T-cell (primary cell): ENCODE results near the gene HSPA1B. TPM values are rescaled to one million over a fixed set of nuclear protein-coding genes. Genes with fewer than 3 reads are reported as not detected.
A peak's percentile ranks its signal among the peaks of the same experiment; 100 is the strongest.
"Not testable (repeated sequence)": the region's sequence is repeated elsewhere in the genome, so short reads cannot be mapped to it uniquely, and the experiment has no call there.

Source experiments
- ATAC-seq, 4 experiments: fragments of 200-7000 bp in 3 of 4; fragments of 150-1000 bp in 1 of 4; cut with Tn5 transposase; replicated peaks in 1 of 4; 1 replicate in 3 of 4; 2 replicates in 1 of 4; pipeline ENCODE4 v1.10.0; 2021; ENCODE audit warnings: moderate library complexity in 3 of 4, mild to moderate bottlenecking in 2 of 4, moderate number of reproducible peaks in 1 of 4
- CTCF ChIA-PET, 2 donors: fragments of 300-600 bp; sonication (Branson Sonifier 250); formaldehyde crosslinking; loops; one replicate each; lab custom pipeline; 2022; ENCODE audit warnings: antibody characterized with exemption in 2 of 2; lab: Charles Lee
- POLR2A ChIA-PET, 2 donors: fragments of 300-600 bp; sonication (Branson Sonifier 250); formaldehyde crosslinking; loops; one replicate each; lab custom pipeline; 2022; ENCODE audit warnings: antibody characterized with exemption in 2 of 2; lab: Charles Lee
- DNase-seq, 35 experiments: peaks; one replicate each; pipeline versions ENCODE4 v3.0.0 to v3.0.0-alpha.2; 2013 to 2023
- H3K27ac ChIP-seq: one replicate; pipeline ENCODE4 v1.5.1; 2013; ENCODE audit warnings: low read length
- H3K27me3 ChIP-seq, 2 experiments: replicated peaks in 1 of 2; 1 replicate in 1 of 2; 2 replicates in 1 of 2; pipeline versions ENCODE4 v1.6.1 to v1.7.0; 2013; ENCODE audit warnings: low read length in 1 of 2, mixed read lengths in 1 of 2; ENCODE audit not compliant: control insufficient read depth in 2 of 2, insufficient read depth in 2 of 2; ENCODE audit errors: extremely low read depth in 1 of 2
- H3K36me3 ChIP-seq, 2 donors: 1 replicate in 1 of 2; 2 replicates in 1 of 2; pipeline versions ENCODE4 v1.6.1 to v1.7.0; 2013; ENCODE audit warnings: low read length in 1 of 2; ENCODE audit not compliant: control insufficient read depth in 2 of 2, insufficient read depth in 1 of 2; ENCODE audit errors: extremely low read depth in 1 of 2
- H3K4me1 ChIP-seq, 2 experiments: 1 replicate in 1 of 2; 2 replicates in 1 of 2; pipeline versions ENCODE4 v1.6.1 to v1.7.0; 2013; ENCODE audit warnings: low read length in 2 of 2, mixed read lengths in 1 of 2; ENCODE audit not compliant: insufficient read depth in 2 of 2, control insufficient read depth in 1 of 2; ENCODE audit errors: extremely low read depth in 1 of 2
- H3K4me3 ChIP-seq, 2 donors: 1 replicate in 1 of 2; 2 replicates in 1 of 2; pipeline versions ENCODE4 v1.5.1 to v1.7.0; 2013; ENCODE audit warnings: mild to moderate bottlenecking in 2 of 2, low read length in 1 of 2, moderate library complexity in 1 of 2; ENCODE audit not compliant: control insufficient read depth in 1 of 2; ENCODE audit errors: extremely low read depth in 1 of 2
- H3K9me3 ChIP-seq: 2 replicates; pipeline ENCODE4 v1.7.0; 2013
- H3K27ac Mint-ChIP-seq, 2 donors: one replicate each; pipeline ENCODE4 v1.8.0; 2020 to 2021; ENCODE audit warnings: mild to moderate bottlenecking in 2 of 2, mixed read lengths in 2 of 2
- H3K27me3 Mint-ChIP-seq, 2 donors: one replicate each; pipeline ENCODE4 v1.8.0; 2021 to 2022; ENCODE audit warnings: mixed read lengths in 2 of 2
- H3K36me3 Mint-ChIP-seq: one replicate; pipeline ENCODE4 v1.8.0; 2021; ENCODE audit warnings: mixed read lengths
- H3K4me1 Mint-ChIP-seq, 3 donors: one replicate each; pipeline ENCODE4 v1.8.0; 2020 to 2022; ENCODE audit warnings: mixed read lengths in 3 of 3, mild to moderate bottlenecking in 1 of 3
- H3K4me3 Mint-ChIP-seq, 3 donors: one replicate each; pipeline ENCODE4 v1.8.0; 2020 to 2022; ENCODE audit warnings: mild to moderate bottlenecking in 3 of 3, mixed read lengths in 3 of 3, moderate library complexity in 3 of 3
- H3K9me3 Mint-ChIP-seq, 3 donors: one replicate each; pipeline ENCODE4 v1.8.0; 2020 to 2022; ENCODE audit warnings: mixed read lengths in 3 of 3
- WGBS: methylation state at CpG from one replicate; pipeline ENCODE4 v1.1.5; 2013; ENCODE audit warnings: missing lambda C conversion rate; ENCODE audit not compliant: insufficient coverage; 5-methylcytosine and 5-hydroxymethylcytosine counted together
- total RNA-seq, 35 experiments: library from RNA in 6 of 35; stranded (reverse) in 6 of 35; fragments of 120-200 nt in 1 of 35; gene quantifications; one replicate each; pipeline versions ENCODE4 v1.2.1 to v1.2.4 and lab custom pipeline; 2013 to 2026

Gene HSPA1B
- total RNA-seq, 5 donors from 2014 or later (not counting 1 experiment from before 2014, with no cell fraction given): 6.3 to 105 (median 67.9) TPM

DNA sequence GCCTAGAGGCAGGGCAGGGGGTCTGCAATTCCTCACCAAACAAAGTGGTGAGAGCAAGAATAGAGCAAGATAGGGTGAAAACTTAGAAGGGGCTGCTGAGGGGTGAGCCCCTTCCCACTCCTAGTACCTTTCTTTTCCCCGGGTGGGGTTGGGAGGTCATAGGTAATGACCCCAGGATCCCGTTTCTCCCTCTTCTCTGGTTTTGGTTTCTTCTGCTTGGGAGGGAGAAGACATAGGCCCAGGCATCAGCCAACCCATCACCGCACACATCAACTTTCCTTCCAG, 35.5 kb upstream of the HSPA1B start:
- Mint-ChIP-seq H3K27ac (peak overlapping the region in 1 of 2 donors; percentile 24), H3K36me3 (peaks cover 15% of the 10 kb centered on the region), H3K9me3 (no peaks in the 10 kb centered on the region), H3K4me1 (peaks cover 31 to 42% (median 33%) of the 10 kb centered on the region in 3 donors), H3K27me3 (no peaks in the 10 kb centered on the region), H3K4me3 (no peak overlapping the region)
- DNase-seq: no peak
- peaks cover 10 to 34% of the 10 kb centered on the region in 2 experiments for H3K4me1 ChIP-seq
- ChIA-PET CTCF (interaction anchor here (0.5 to 0.7 kb wide), 2 partner anchors 22 to 135 kb away, joined by 3 to 6 read pairs; no protein-coding TSS in a partner anchor), POLR2A (no interaction called here)
- H3K9me3 ChIP-seq: no peaks in the 10 kb centered on the region
- H3K27ac ChIP-seq: no peak overlapping the region
- H3K27me3 ChIP-seq: no peaks in the 10 kb centered on the region
- ATAC-seq: no peak
- peaks cover 9 to 15% of the 10 kb centered on the region in 2 donors for H3K36me3 ChIP-seq
- WGBS: no CpG with 5 or more reads among the region's 3 CpGs
- H3K4me3 ChIP-seq: no peak overlapping the region

- H3K27ac ChIP-seq: peak overlapping the region; percentile 18
- H3K4me1 ChIP-seq: peaks cover 17 to 41% of the 10 kb centered on the region in 2 experiments
- Mint-ChIP-seq H3K4me1 (peaks cover 38 to 49% (median 41%) of the 10 kb centered on the region in 3 donors), H3K9me3 (no peaks in the 10 kb centered on the region), H3K27ac (peak overlapping the region; percentile 19 to 24), H3K36me3 (peaks cover 15% of the 10 kb centered on the region), H3K27me3 (no peaks in the 10 kb centered on the region), H3K4me3 (peak overlapping the region in 1 of 3 donors; percentile 95)
- no peak overlapping the region for H3K4me3 ChIP-seq
- H3K36me3 ChIP-seq: peaks cover 9 to 15% of the 10 kb centered on the region in 2 donors
- ATAC-seq: no peak
- H3K9me3 ChIP-seq: no peaks in the 10 kb centered on the region
- ChIA-PET POLR2A (no interaction called here), CTCF (no interaction called here)
- H3K27me3 ChIP-seq: no peaks in the 10 kb centered on the region
- DNase-seq: no peak
- WGBS: 77% methylated on average over 4 of the region's 12 CpGs
These were observed 34.8 kb upstream of the HSPA1B start for GRCh38 chr6:31792761-31793171.

DNA sequence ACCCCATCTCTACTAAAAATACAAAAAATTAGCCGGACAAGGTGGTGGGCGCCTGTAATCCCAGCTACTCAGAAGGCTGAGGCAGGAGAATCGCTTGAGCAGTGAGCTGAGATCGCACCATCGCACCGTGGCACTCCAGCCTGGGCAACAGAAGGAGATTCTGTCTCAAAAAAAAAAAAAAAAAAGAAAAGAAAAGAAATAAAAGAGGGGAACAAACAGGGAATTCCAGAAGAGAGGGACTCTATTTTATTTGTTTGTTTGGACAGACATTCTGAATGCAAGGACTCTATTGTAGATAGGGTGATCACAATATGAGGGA, 33.7 kb upstream of the HSPA1B start:
- ATAC-seq, H3K27me3 Mint-ChIP-seq, H3K4me3 ChIP-seq, H3K9me3 ChIP-seq, POLR2A ChIA-PET, H3K9me3 Mint-ChIP-seq, DNase-seq, H3K27me3 ChIP-seq: not testable (repeated sequence)
- CTCF ChIA-PET: interaction anchor here in 1 of 2 donors (0.7 kb wide), 1 partner anchor 51 kb away, joined by 8 read pairs; no protein-coding TSS in a partner anchor
- peaks cover 9 to 15% of the 10 kb centered on the region in 2 donors for H3K36me3 ChIP-seq
- peak overlapping the region; percentile 79 for H3K27ac ChIP-seq
- WGBS: 100% methylated on average over 4 of the region's 6 CpGs
- peaks cover 15% of the 10 kb centered on the region for H3K36me3 Mint-ChIP-seq
- peak overlapping the region; percentile 78 to 96 (median 95) for H3K4me3 Mint-ChIP-seq
- peaks cover 23 to 49% of the 10 kb centered on the region in 2 experiments for H3K4me1 ChIP-seq
- peak overlapping the region; percentile 84 to 96 for H3K27ac Mint-ChIP-seq
- H3K4me1 Mint-ChIP-seq: peaks cover 45 to 57% (median 46%) of the 10 kb centered on the region in 3 donors

- H3K9me3 Mint-ChIP-seq: no peaks in the 10 kb centered on the region
- CTCF ChIA-PET: no interaction called here
- Histone ChIP-seq H3K4me1 (peaks cover 23 to 49% of the 10 kb centered on the region in 2 experiments), H3K36me3 (peaks cover 9 to 15% of the 10 kb centered on the region in 2 donors), H3K27ac (peak overlapping the region; percentile 79), H3K9me3 (no peaks in the 10 kb centered on the region), H3K27me3 (no peaks in the 10 kb centered on the region), H3K4me3 (peak overlapping the region; percentile 82 to 94)
- H3K4me1 Mint-ChIP-seq: peaks cover 46 to 54% (median 46%) of the 10 kb centered on the region in 3 donors
- DNase-seq: peak in 2 of 35 experiments; percentile 13 to 46
- no peak for ATAC-seq
- H3K4me3 Mint-ChIP-seq: peak overlapping the region; percentile 78 to 96 (median 95)
- peaks cover 10% of the 10 kb centered on the region for H3K36me3 Mint-ChIP-seq
- WGBS: 19% methylated on average over 7 of the region's 7 CpGs
- no peaks in the 10 kb centered on the region for H3K27me3 Mint-ChIP-seq
- H3K27ac Mint-ChIP-seq: peak overlapping the region; percentile 84 to 96
- POLR2A ChIA-PET: interaction anchor here in 1 of 2 donors (0.6 kb wide), 1 partner anchor 32 kb away, joined by 4 read pairs; no protein-coding TSS in a partner anchor
These were observed 33.2 kb upstream of the HSPA1B start for GRCh38 chr6:31794294-31794865.

GRCh38 chr6:31794866-31795615, 32.5 kb upstream of the HSPA1B start:
- peak in 1 of 35 experiments; percentile 32 for DNase-seq
- peak in 2 of 4 experiments; percentile 6 to 10 for ATAC-seq
- Histone ChIP-seq H3K4me3 (peak overlapping the region; percentile 82 to 94), H3K4me1 (peaks cover 23 to 49% of the 10 kb centered on the region in 2 experiments), H3K36me3 (peaks cover 9 to 15% of the 10 kb centered on the region in 2 donors), H3K27ac (peak overlapping the region; percentile 79), H3K9me3 (no peaks in the 10 kb centered on the region), H3K27me3 (no peaks in the 10 kb centered on the region)
- ChIA-PET CTCF (interaction anchor here in 1 of 2 donors (1.0 kb wide), 2 partner anchors 22 to 56 kb away, joined by 3 to 4 read pairs; no protein-coding TSS in a partner anchor), POLR2A (interaction anchor here in 1 of 2 donors (0.6 kb wide), 1 partner anchor 31 kb away, joined by 4 read pairs; no protein-coding TSS in a partner anchor)
- 2% methylated on average over 34 of the region's 44 CpGs for WGBS
- H3K36me3 Mint-ChIP-seq: peaks cover 8% of the 10 kb centered on the region
- peaks cover 46 to 51% (median 46%) of the 10 kb centered on the region in 3 donors for H3K4me1 Mint-ChIP-seq
- H3K27me3 Mint-ChIP-seq: no peaks in the 10 kb centered on the region
- peak overlapping the region; percentile 98 to 99 for H3K27ac Mint-ChIP-seq
- H3K9me3 Mint-ChIP-seq: no peaks in the 10 kb centered on the region
- H3K4me3 Mint-ChIP-seq: peak overlapping the region; percentile 95 to 97 (median 96)
